Liver (tissue), 9 donors: ENCODE data around the gene SUB1. TPM values are rescaled to one million over a fixed set of nuclear protein-coding genes. Genes with fewer than 3 reads are reported as not detected.

Source experiments
- DNase-seq: peaks from one replicate; pipeline ENCODE4 v3.0.0-alpha.2; 2017; ENCODE audit warnings: low spot score
- H3K27ac ChIP-seq, 2 donors: one replicate each; pipeline ENCODE4 v1.7.0; 2013; ENCODE audit warnings: inconsistent platforms in 2 of 2, low read length in 2 of 2, control low read depth in 1 of 2, low read depth in 1 of 2, mild to moderate bottlenecking in 1 of 2
- H3K27me3 ChIP-seq, 4 donors: one replicate each; pipeline versions ENCODE4 v1.6.1 to v1.7.0; 2013; ENCODE audit warnings: low read length in 3 of 4, inconsistent platforms in 1 of 4, mild to moderate bottlenecking in 1 of 4, moderate library complexity in 1 of 4; ENCODE audit not compliant: control insufficient read depth in 4 of 4, insufficient read depth in 4 of 4
- H3K36me3 ChIP-seq, 4 donors: one replicate each; pipeline versions ENCODE4 v1.6.1 to v1.7.0; 2013; ENCODE audit warnings: low read length in 3 of 4, mild to moderate bottlenecking in 3 of 4, low read depth in 1 of 4, moderate library complexity in 1 of 4; ENCODE audit not compliant: control insufficient read depth in 4 of 4, insufficient read depth in 3 of 4
- H3K4me1 ChIP-seq, 4 donors: one replicate each; pipeline versions ENCODE4 v1.6.1 to v1.7.0; 2013; ENCODE audit warnings: low read length in 3 of 4, mild to moderate bottlenecking in 3 of 4, moderate library complexity in 1 of 4; ENCODE audit not compliant: control insufficient read depth in 4 of 4, insufficient read depth in 4 of 4
- H3K4me3 ChIP-seq, 3 donors: one replicate each; pipeline versions ENCODE4 v1.6.1 to v1.7.0; 2013; ENCODE audit warnings: low read length in 3 of 3, control low read depth in 1 of 3, low read depth in 1 of 3, mild to moderate bottlenecking in 1 of 3
- H3K9ac ChIP-seq, 2 donors: one replicate each; pipeline ENCODE4 v1.7.0; 2013; ENCODE audit warnings: low read length in 2 of 2, mild to moderate bottlenecking in 2 of 2, moderate library complexity in 2 of 2, control low read depth in 1 of 2, low read depth in 1 of 2
- H3K9me3 ChIP-seq, 4 donors: one replicate each; pipeline versions ENCODE4 v1.6.1 to v1.7.0; 2013; ENCODE audit warnings: low read length in 3 of 4; ENCODE audit not compliant: control insufficient read depth in 4 of 4
- CTCF ChIP-seq: fragments of 150-350 bp; IDR thresholded peaks from 2 replicates; pipeline ENCODE4 v1.5.1; 2017; ENCODE audit warnings: improper control_type of control experiment, low read depth, low read length; ENCODE audit not compliant: missing input control
- FOXA1 ChIP-seq: IDR thresholded peaks from 2 replicates; pipeline ENCODE4 v1.6.1; 2016; ENCODE audit warnings: antibody characterized with exemption
- FOXA2 ChIP-seq: IDR thresholded peaks from 2 replicates; pipeline ENCODE4 v1.6.1; 2016; ENCODE audit warnings: antibody characterized with exemption
- GABPA ChIP-seq, 2 donors: IDR thresholded peaks in 1 of 2; conservative IDR thresholded peaks in 1 of 2; 2 replicates each; pipeline ENCODE4 v1.6.1; 2016; ENCODE audit warnings: antibody characterized with exemption in 2 of 2, mild to moderate bottlenecking in 1 of 2, moderate library complexity in 1 of 2
- HNF4A ChIP-seq, 2 donors: conservative IDR thresholded peaks; 2 replicates each; pipeline ENCODE4 v1.6.1; 2016; ENCODE audit warnings: antibody characterized with exemption in 2 of 2, mild to moderate bottlenecking in 2 of 2
- JUND ChIP-seq, 2 donors: IDR thresholded peaks; 2 replicates each; pipeline ENCODE4 v1.6.1; 2016; ENCODE audit warnings: antibody characterized with exemption in 2 of 2
- TAF1 ChIP-seq: conservative IDR thresholded peaks from 2 replicates; pipeline ENCODE4 v1.6.1; 2016; ENCODE audit warnings: antibody characterized with exemption, mild to moderate bottlenecking
- YY1 ChIP-seq: IDR thresholded peaks from 2 replicates; pipeline ENCODE4 v1.6.1; 2016; ENCODE audit warnings: antibody characterized with exemption, mild to moderate bottlenecking
- ZBTB33 ChIP-seq: IDR thresholded peaks from 2 replicates; pipeline ENCODE4 v1.6.1; 2016; ENCODE audit warnings: antibody characterized with exemption
- WGBS: extraction: QIAGEN DNeasy Blood & Tissue Kit; methylation state at CpG from one replicate; pipeline ENCODE4 v1.1.7; 2013; 5-methylcytosine and 5-hydroxymethylcytosine counted together
- polyA plus RNA-seq, 2 donors: library from polyadenylated mRNA; stranded (reverse) in 1 of 2; unstranded in 1 of 2; fragments of 200-250 nt in 1 of 2; fragments of >200 nt in 1 of 2; fragmentation: Nextera tagmentation in 1 of 2; extraction: Ambion mirVana in 1 of 2; gene quantifications; one replicate each; pipeline versions ENCODE4 v1.2.1 to v1.2.3, GENCODE V29; 2013 to 2015
- total RNA-seq, 2 donors: library from RNA; depleted of rRNA; stranded (reverse); fragments of >200 nt; gene quantifications; one replicate each; pipeline ENCODE4 v1.2.3, GENCODE V29; 2014
- TF ChIP-seq, protein P1 (sequence below): IDR thresholded peaks from 2 replicates; pipeline ENCODE4 v1.6.1; 2016; ENCODE audit warnings: antibody characterized with exemption
- TF ChIP-seq, protein P2 (sequence below): IDR thresholded peaks from 2 replicates; pipeline ENCODE4 v1.6.1; 2016; ENCODE audit warnings: antibody characterized with exemption, mild to moderate bottlenecking
- donor health status: healthy.
- donor health status: healthy.
- donor health status: healthy.
- donor health status: healthy.
- donor health status: healthy.

Gene SUB1
- total and polyA plus RNA-seq, 4 donors: 51.8 to 238 (median 60.3) TPM

DNA sequence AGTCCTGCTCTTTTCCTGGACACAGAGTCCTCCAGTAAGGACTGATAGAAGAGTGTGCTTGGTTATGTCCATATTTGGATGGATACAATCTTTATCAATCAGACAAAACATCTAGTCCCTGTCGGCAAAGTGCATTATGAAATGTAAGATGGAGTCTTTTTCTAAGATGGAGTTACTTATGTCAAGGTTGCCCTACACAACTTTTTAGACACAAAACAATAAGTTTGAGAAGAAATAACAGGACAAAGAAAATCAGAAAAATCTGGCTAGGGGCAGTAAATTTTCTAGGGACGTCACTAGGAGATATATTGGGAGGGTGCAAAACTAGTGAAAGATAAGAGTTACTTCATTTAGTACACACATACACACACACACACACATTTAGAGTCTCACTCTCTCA is 23.3 kb upstream of the SUB1 start:
- H3K27ac ChIP-seq: no peak overlapping the region
- 95% methylated on average over 2 of the region's 2 CpGs for WGBS
- peaks cover 0 to 3% (median 0%) of the 10 kb centered on the region in 4 donors for H3K9me3 ChIP-seq
- TF ChIP-seq FOXA1 (no peak), HNF4A (conservative IDR thresholded peaks at IDR 0.05) (no peak), ZBTB33 (no peak), FOXA2 (no peak)
- no peak overlapping the region for H3K4me3 ChIP-seq
- DNase-seq: no peak
- no peak overlapping the region for H3K9ac ChIP-seq
- H3K4me1 ChIP-seq: peaks cover 0 to 11% (median 5%) of the 10 kb centered on the region in 4 donors
- H3K36me3 ChIP-seq: no peaks in the 10 kb centered on the region
- no peaks in the 10 kb centered on the region for H3K27me3 ChIP-seq

GRCh38 chr5:32562843-32563242 is 22.5 kb upstream of the SUB1 start:
- no peak for DNase-seq
- H3K4me1 ChIP-seq: peaks cover 0 to 11% (median 5%) of the 10 kb centered on the region in 4 donors
- TF ChIP-seq JUND (IDR thresholded peaks at IDR 0.05): no peak
- TF ChIP-seq YY1: no peak
- TF ChIP-seq, protein P1, sequence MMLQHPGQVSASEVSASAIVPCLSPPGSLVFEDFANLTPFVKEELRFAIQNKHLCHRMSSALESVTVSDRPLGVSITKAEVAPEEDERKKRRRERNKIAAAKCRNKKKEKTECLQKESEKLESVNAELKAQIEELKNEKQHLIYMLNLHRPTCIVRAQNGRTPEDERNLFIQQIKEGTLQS: no peak
- TF ChIP-seq TAF1: no peak
- no peak for TF ChIP-seq HNF4A (conservative IDR thresholded peaks at IDR 0.05)
- no peak for TF ChIP-seq CTCF
- TF ChIP-seq, protein P2, sequence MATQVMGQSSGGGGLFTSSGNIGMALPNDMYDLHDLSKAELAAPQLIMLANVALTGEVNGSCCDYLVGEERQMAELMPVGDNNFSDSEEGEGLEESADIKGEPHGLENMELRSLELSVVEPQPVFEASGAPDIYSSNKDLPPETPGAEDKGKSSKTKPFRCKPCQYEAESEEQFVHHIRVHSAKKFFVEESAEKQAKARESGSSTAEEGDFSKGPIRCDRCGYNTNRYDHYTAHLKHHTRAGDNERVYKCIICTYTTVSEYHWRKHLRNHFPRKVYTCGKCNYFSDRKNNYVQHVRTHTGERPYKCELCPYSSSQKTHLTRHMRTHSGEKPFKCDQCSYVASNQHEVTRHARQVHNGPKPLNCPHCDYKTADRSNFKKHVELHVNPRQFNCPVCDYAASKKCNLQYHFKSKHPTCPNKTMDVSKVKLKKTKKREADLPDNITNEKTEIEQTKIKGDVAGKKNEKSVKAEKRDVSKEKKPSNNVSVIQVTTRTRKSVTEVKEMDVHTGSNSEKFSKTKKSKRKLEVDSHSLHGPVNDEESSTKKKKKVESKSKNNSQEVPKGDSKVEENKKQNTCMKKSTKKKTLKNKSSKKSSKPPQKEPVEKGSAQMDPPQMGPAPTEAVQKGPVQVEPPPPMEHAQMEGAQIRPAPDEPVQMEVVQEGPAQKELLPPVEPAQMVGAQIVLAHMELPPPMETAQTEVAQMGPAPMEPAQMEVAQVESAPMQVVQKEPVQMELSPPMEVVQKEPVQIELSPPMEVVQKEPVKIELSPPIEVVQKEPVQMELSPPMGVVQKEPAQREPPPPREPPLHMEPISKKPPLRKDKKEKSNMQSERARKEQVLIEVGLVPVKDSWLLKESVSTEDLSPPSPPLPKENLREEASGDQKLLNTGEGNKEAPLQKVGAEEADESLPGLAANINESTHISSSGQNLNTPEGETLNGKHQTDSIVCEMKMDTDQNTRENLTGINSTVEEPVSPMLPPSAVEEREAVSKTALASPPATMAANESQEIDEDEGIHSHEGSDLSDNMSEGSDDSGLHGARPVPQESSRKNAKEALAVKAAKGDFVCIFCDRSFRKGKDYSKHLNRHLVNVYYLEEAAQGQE: no peak
- TF ChIP-seq GABPA (IDR thresholded peaks at IDR 0.05 in 1 of 2, conservative IDR thresholded peaks at IDR 0.05 in 1 of 2): no peak
- peaks cover 0 to 3% (median 0%) of the 10 kb centered on the region in 4 donors for H3K9me3 ChIP-seq
- H3K4me3 ChIP-seq: no peak overlapping the region
- no peak overlapping the region for H3K27ac ChIP-seq
- H3K9ac ChIP-seq: no peak overlapping the region
- H3K27me3 ChIP-seq: no peaks in the 10 kb centered on the region
- no peaks in the 10 kb centered on the region for H3K36me3 ChIP-seq
